Muscle of leg (tissue), 16 donors: Measurements from ENCODE around the gene PARD6G. TPM values are rescaled to one million over a fixed set of nuclear protein-coding genes. Genes with fewer than 3 reads are reported as not detected.
A peak's percentile ranks its signal among the peaks of the same experiment; 100 is the strongest.
"Not testable (repeated sequence)": the region's sequence is repeated elsewhere in the genome, so short reads cannot be mapped to it uniquely, and the experiment has no call there.

Experiments
- DNase-seq: peaks from one replicate; pipeline ENCODE4 v3.0.0; 2013
- H3K27ac ChIP-seq: one replicate; pipeline ENCODE4 v1.5.1; 2013; ENCODE audit warnings: mild to moderate bottlenecking, low read length, control low read depth
- H3K27me3 ChIP-seq: one replicate; pipeline ENCODE4 v1.6.1; 2013; ENCODE audit warnings: low read length; ENCODE audit not compliant: control insufficient read depth, insufficient read depth
- H3K36me3 ChIP-seq: one replicate; pipeline ENCODE4 v1.6.1; 2013; ENCODE audit warnings: low read length; ENCODE audit not compliant: control insufficient read depth, insufficient read depth
- H3K4me1 ChIP-seq: one replicate; pipeline ENCODE4 v1.6.1; 2013; ENCODE audit warnings: low read length; ENCODE audit not compliant: control insufficient read depth, insufficient read depth
- H3K4me3 ChIP-seq: one replicate; pipeline ENCODE4 v1.5.1; 2013; ENCODE audit warnings: low read length, control low read depth
- H3K9me3 ChIP-seq: replicated peaks from 2 replicates; pipeline ENCODE4 v1.6.1; 2013; ENCODE audit warnings: low read depth, low read length; ENCODE audit not compliant: control insufficient read depth
- WGBS: methylation state at CpG from one replicate; pipeline ENCODE4 v1.1.5; 2013; ENCODE audit warnings: missing lambda C conversion rate; ENCODE audit not compliant: insufficient coverage; 5-methylcytosine and 5-hydroxymethylcytosine counted together
- long read RNA-seq, 11 donors: transcript quantifications; one replicate each; lab custom pipeline, GENCODE V29; 2026
- polyA plus RNA-seq, 8 donors: library from polyadenylated mRNA; unstranded; fragments of 120-200 nt; gene quantifications; one replicate each; pipeline versions ENCODE4 v1.2.1 to v1.2.3, GENCODE V29; 2013; ENCODE audit warnings: inconsistent platforms in 1 of 8, low replicate concordance in 1 of 8; ENCODE audit not compliant: insufficient read length in 8 of 8, insufficient read depth in 1 of 8
- total RNA-seq: library from RNA; stranded (reverse); fragments of 120-200 nt; gene quantifications from one replicate; pipeline ENCODE4 v1.2.4, GENCODE V29; 2013

The PARD6G gene, protein sequence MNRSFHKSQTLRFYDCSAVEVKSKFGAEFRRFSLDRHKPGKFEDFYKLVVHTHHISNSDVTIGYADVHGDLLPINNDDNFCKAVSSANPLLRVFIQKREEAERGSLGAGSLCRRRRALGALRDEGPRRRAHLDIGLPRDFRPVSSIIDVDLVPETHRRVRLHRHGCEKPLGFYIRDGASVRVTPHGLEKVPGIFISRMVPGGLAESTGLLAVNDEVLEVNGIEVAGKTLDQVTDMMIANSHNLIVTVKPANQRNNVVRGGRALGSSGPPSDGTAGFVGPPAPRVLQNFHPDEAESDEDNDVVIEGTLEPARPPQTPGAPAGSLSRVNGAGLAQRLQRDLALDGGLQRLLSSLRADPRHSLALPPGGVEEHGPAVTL
- total RNA-seq (2.9 TPM), polyA plus RNA-seq (1 to 10 TPM; 4.3 to 9.6 (median 7.2) TPM)
- long read RNA-seq, donor 1, partial matches to known transcripts: 0 of 1 reads
- long read RNA-seq, donor 1, other reads (novel, unspliced or antisense): 0 of 1 reads
- long read RNA-seq, donor 2: 0 reads
- long read RNA-seq, donor 3, partial matches to known transcripts: 0 of 2 reads
- long read RNA-seq, donor 3, other reads (novel, unspliced or antisense): 0 of 2 reads
- long read RNA-seq, donor 4, partial matches to known transcripts: 0 of 1 reads
- long read RNA-seq, donor 4, other reads (novel, unspliced or antisense): 0 of 1 reads
- long read RNA-seq, donor 5, partial matches to known transcripts: 0 of 1 reads
- long read RNA-seq, donor 5, other reads (novel, unspliced or antisense): 0 of 1 reads
- long read RNA-seq, donor 6, partial matches to known transcripts: 0 of 1 reads
- long read RNA-seq, donor 6, other reads (novel, unspliced or antisense): 0 of 1 reads
- long read RNA-seq, donor 7, partial matches to known transcripts: 0 of 2 reads
- long read RNA-seq, donor 7, other reads (novel, unspliced or antisense): 0 of 2 reads
- long read RNA-seq, donor 8: 0 reads
- long read RNA-seq, donor 9, partial matches to known transcripts: 0 of 1 reads
- long read RNA-seq, donor 9, other reads (novel, unspliced or antisense): 0 of 1 reads
- long read RNA-seq, donor 10: 0 reads
- long read RNA-seq, donor 11, partial matches to known transcripts: 0 of 1 reads
- long read RNA-seq, donor 11, other reads (novel, unspliced or antisense): 0 of 1 reads

DNA sequence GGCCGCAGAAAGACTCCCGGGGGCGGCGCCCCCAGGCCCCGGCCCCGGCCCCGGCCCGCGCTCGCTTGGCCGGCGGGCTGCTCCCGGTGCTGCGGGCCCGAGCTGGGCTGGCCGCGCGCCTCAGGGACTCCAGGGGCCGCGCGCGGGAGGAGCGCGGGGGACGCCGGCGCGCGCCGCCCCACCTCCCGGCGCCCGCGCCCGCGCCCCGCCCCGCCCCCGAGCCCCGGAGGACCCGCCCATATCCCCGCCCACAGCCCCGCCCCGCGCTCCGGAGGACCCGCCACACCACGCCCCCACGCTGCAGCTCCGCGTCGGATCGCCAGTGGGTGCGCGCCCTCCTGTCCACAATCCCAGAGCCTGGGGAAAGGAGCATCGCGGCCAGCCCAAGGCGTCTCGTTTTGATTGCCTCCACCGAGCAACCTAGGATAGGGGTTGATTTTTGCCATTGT lies at the start of gene PARD6G:
TSS of gene PARD6G (minus strand) at position 122 of the 449 bp plus-strand sequence. CDS start 166 bp downstream, outside the sequence.
- Histone ChIP-seq H3K4me1 (peaks cover 10% of the 10 kb centered on the region), H3K36me3 (no peaks in the 10 kb centered on the region), H3K4me3 (peak within 1 kb of the TSS; percentile 73), H3K27ac (no peak within 1 kb of the TSS), H3K27me3 (peaks cover 4% of the 10 kb centered on the region), H3K9me3 (no peaks in the 10 kb centered on the region)
- WGBS: under 1% methylated on average over 45 of the region's 60 CpGs
- peak; percentile 83 for DNase-seq

DNA sequence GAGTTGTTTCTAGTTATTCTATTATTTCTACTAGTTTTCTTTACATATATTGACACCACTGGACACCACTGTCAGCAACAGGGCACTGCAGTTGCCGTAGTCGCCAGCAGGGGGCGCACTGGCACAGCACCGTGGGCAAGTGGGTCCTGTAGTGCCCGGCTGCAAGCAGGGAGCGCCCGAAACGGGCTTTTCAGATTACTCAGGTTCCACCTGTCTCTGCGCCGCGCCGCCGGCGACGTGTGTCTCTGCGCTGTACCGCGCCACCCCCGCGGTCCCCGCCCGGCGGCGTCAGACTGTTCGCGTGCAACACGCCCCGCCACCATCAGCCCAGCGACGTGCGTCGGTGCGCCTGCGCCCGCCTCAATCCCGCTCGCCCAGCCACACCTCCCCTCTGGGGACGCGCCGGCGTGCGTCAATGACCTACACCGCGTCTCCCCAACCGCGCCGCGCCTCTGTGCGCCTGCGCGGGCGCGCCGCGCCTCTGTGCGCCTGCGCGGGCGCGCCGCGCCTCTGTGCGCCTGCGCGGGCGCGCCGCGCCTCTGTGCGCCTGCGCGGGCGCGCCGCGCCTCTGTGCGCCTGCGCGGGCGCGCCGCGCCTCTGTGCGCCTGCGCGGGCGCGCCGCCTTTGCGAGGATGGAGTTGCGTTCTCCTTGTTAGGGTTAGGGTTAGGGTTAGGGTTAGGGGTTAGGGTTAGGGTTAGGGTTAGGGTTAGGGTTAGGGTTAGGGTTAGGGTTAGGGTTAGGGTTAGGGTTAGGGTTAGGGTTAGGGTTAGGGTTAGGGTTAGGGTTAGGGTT lies 15.1 kb upstream of the PARD6G start:
- not testable (repeated sequence) for H3K9me3 ChIP-seq, H3K4me3 ChIP-seq, H3K27ac ChIP-seq, H3K36me3 ChIP-seq, H3K4me1 ChIP-seq, H3K27me3 ChIP-seq
- DNase-seq: peak; percentile 30
- WGBS: no CpG with 5 or more reads among the region's 91 CpGs

DNA sequence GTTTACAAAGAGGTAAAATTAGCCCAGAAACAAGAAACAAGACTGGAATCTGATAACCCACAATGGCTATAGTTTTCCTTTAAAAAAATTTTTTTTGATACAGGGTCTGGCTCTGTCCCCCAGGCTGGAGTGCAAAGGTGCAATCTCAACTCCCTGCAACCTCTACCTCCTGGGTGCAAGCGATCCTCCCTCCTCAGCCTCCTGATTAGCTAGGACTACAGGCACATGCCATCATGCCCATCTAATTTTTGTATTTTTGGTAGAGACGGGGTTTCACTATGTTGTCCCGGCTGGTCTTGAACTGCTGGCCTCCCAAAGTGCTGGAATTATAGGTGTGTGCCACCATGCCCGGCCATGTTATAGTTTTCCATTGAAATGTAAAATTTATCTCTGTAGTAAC lies 12.3 kb upstream of the PARD6G start:
- DNase-seq: no peak
- Histone ChIP-seq H3K36me3 (no peaks in the 10 kb centered on the region), H3K27me3 (no peaks in the 10 kb centered on the region), H3K9me3 (no peaks in the 10 kb centered on the region), H3K4me3 (no peak overlapping the region), H3K27ac (no peak overlapping the region), H3K4me1 (peaks cover 13% of the 10 kb centered on the region)
- no CpG with 5 or more reads among the region's 4 CpGs for WGBS

DNA sequence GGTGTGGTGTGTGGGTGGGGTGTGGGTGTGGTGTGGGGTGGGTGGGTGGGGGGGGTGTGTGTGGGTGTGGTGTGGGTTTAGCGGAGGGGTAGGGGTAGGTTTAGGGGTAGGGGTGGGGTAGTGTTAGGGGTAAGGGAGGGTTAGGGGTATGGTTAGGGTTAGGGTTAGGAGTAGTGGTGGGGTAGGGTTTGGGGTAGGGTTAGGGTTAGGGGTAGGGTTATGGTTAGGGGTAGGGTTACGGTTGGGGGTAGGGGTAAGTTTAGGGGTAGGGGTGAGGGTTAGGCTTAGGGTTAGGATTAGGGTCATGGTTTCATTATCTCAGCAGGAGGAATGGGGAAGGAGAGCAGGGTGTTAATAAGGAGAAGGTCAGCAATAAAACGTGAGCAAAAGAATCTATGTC lies 11.3 kb upstream of the PARD6G start:
- H3K4me3 ChIP-seq: no peak overlapping the region
- H3K27ac ChIP-seq: no peak overlapping the region
- no peak for DNase-seq
- H3K9me3 ChIP-seq: no peaks in the 10 kb centered on the region
- no peaks in the 10 kb centered on the region for H3K27me3 ChIP-seq
- no peaks in the 10 kb centered on the region for H3K36me3 ChIP-seq
- no CpG with 5 or more reads among the region's 3 CpGs for WGBS
- peaks cover 19% of the 10 kb centered on the region for H3K4me1 ChIP-seq

DNA sequence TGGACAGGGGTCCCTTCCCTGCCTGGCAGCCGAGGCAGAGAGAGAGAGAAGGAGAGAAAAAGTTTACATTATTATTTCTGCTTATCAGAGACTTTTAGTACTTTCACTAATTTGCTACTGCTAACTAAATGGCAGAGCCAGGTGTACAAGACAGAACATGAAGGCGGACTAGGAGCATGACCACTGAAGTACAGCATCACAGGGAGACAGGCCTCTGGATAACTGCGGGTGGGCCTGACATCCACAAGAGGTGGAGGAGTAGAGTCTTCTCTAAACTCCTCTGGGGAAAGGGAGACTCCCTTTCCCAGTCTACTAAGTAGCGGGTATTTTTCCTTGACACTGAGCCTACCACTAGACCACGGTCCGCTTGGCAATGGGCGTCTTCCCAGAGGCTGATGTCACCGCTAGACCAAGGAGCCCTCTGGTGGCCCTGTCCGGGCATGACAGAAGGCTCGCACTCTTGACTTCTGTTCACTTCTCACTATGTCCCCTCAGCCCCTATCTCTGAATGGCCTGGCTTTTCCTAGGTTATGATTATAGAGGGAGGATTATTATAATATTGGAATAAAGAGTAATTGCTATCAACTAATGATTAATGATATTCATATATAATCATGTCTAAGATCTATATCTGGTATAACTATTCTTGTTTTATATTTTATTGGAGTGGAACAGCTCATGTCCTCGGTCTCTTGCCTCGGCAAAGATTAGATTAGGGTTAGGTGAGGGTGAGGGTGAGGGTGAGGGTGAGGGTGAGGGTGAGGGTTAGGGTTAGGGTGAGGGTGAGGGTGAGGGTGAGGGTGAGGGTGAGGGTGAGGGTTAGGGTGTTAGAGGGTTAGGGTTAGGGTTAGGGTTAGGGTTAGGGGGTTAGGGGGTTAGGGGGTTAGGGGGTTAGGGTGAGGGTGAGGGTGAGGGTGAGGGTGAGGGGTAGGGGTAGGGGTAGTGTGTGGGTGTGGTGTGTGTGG lies 10.5 kb upstream of the PARD6G start:
- not testable (repeated sequence) for H3K36me3 ChIP-seq, H3K27me3 ChIP-seq
- WGBS: 64% methylated on average over 6 of the region's 12 CpGs

DNA sequence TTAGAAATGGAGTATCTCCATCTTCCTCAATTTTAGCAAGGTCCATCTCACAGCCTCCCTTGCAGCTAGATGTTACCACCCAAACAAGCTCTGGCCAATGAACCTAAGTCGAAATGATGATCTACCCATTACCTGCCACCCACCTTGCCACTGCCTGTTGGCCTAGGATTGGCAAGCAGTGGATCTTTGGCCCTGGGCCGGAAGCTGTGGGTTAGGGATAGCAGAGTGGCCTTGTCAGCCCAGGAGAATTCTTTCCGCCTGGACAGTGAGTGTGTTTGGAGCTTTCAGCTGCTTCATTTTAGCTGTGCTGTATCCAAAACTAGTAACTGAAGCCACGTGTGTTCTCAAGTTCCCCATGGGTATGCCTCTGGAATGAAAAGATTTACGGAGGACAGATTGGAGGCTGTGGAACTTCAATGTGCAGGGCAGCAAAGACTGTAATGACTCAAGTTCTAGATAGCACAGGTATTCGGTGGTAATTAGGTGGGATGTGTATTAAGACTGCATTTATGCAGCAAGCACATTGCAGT lies 7.7 kb upstream of the PARD6G start:
- WGBS: 38% methylated on average over 3 of the region's 6 CpGs
- peaks cover 21% of the 10 kb centered on the region for H3K4me1 ChIP-seq
- H3K9me3 ChIP-seq: no peaks in the 10 kb centered on the region
- no peak overlapping the region for H3K4me3 ChIP-seq
- DNase-seq: peak; percentile 45
- H3K27me3 ChIP-seq: no peaks in the 10 kb centered on the region
- H3K27ac ChIP-seq: peak overlapping the region; percentile 59
- no peaks in the 10 kb centered on the region for H3K36me3 ChIP-seq

More for the DNA sequence above, 10.5 kb upstream of the PARD6G start:
- H3K4me1 ChIP-seq: peaks cover 19% of the 10 kb centered on the region
- peak; percentile 59 for DNase-seq
- not testable (repeated sequence) for H3K4me3 ChIP-seq, H3K9me3 ChIP-seq, H3K27ac ChIP-seq

DNA sequence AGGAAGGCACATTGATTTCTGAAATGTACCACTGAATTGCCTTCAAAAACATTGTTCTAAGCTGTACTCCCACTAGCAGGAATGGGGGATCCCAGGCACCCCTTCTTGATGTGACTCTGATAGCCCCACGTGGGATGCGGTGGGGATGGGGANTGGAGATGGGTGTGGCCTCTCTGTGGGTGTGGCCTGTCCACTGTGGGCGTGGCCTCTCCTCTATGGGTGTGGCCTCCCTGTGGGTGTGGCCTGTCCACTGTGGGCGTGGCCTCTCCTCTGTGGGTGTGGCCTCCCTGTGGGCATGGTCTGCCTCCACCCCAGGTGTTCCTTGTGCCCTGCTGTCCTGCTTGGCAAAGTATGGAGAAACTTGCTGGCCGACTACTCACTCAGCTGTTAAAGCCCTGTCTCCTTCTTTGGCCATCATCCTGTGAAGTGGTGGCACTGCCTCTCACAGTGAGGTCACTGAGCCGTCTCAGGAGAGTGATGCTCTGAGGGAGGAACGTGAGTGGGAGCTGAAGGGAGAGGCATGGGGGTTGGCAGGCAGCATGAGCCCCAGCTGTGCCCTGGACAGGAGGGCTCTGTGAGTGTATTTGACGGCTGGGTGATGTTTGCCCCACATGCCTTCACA lies 6.7 kb upstream of the PARD6G start:
- Histone ChIP-seq H3K4me3 (no peak overlapping the region), H3K4me1 (peaks cover 25% of the 10 kb centered on the region), H3K27ac (no peak overlapping the region), H3K36me3 (no peaks in the 10 kb centered on the region), H3K9me3 (no peaks in the 10 kb centered on the region), H3K27me3 (no peaks in the 10 kb centered on the region)
- WGBS: 62% methylated on average over 6 of the region's 8 CpGs
- peak; percentile 19 for DNase-seq

DNA sequence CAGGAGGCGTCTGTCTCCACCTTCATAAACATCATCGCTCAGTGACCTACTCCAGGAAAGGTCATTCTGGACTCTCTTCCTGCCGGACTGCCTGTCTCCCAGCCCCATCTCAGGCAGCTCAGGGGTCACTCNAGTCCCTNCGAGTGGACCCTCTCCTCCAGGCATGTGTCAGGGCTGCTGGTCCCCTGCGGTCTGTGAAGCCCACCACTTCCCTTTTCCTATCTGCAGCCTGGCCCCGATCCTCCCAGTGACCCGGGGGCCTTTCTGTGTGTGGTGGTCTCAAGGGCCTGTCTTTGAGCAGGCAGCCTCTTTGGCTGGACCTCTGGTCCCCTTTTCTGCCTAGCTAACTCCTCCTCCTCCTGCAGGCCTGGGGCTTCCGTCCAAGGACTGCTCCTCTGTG lies 5.9 kb upstream of the PARD6G start:
- Histone ChIP-seq H3K27me3 (no peaks in the 10 kb centered on the region), H3K9me3 (no peaks in the 10 kb centered on the region), H3K4me3 (no peak overlapping the region), H3K4me1 (peaks cover 25% of the 10 kb centered on the region), H3K36me3 (no peaks in the 10 kb centered on the region), H3K27ac (no peak overlapping the region)
- WGBS: 85% methylated on average over 6 of the region's 8 CpGs
- DNase-seq: no peak
